SK-N-MC (cell line): Measurements from ENCODE around the gene CCDC50.

ENCODE experiments used
- EZH2 ChIP-seq: fragments of 200-600 bp; sonication (generic); IDR thresholded peaks from one replicate; pipeline ENCODE4 v1.6.1; 2017; ENCODE audit warnings: antibody characterized with exemption
- FOXP2 ChIP-seq: optimal IDR thresholded peaks from 2 replicates; pipeline ENCODE3; 2011; ENCODE audit warnings: mild to moderate bottlenecking, moderate library complexity; ENCODE audit not compliant: insufficient read depth; ENCODE audit errors: extremely low read length, control extremely low read depth

DNA sequence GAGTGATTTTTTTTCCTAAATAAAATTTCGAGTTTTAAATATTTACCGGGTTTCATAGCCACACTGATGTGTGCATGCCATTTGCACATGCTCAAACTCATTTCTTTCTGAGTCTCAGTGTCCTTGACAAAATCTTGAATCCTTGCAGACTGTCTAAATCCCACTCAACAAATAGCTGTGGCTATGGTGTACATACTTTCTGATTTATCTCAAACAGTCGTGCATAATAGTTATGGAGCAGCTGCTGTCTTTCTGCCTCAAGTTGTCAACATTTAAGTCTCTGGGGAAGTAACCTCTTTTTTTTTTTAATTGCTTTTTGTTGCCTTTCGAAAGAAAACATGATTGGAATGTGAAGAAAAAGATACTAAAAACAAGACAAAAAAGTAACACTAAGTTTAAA, 53.9 kb downstream of the CCDC50 start:
- TF ChIP-seq EZH2 (no peak), FOXP2 (no peak)
